Keratinocyte (primary cell): ENCODE data around the gene SLC26A5. TPM values are rescaled to one million over a fixed set of nuclear protein-coding genes. Genes with fewer than 3 reads are reported as not detected.

Source experiments
- DNase-seq: peaks from one replicate; pipeline ENCODE4 v3.0.0-alpha.2; 2011; ENCODE audit warnings: low read depth, missing footprints, low spot score
- FAIRE-seq: peaks from 2 replicates; lab custom pipeline; 2011; peaks lifted over from hg19 to GRCh38; lab: Jason Lieb, UNC
- H2AFZ ChIP-seq: 2 replicates; pipeline ENCODE4 v1.6.0; 2012; ENCODE audit warnings: low read length, control low read depth, inconsistent platforms; ENCODE audit not compliant: control insufficient read depth
- H3K27ac ChIP-seq: 2 replicates; pipeline ENCODE4 v1.5.1; 2011; ENCODE audit warnings: low read length; ENCODE audit not compliant: control insufficient read depth, insufficient read depth
- H3K27me3 ChIP-seq: 3 replicates; pipeline ENCODE4 v1.6.0; 2011; ENCODE audit warnings: low read length; ENCODE audit not compliant: control insufficient read depth, insufficient read depth; ENCODE audit errors: extremely low read depth
- H3K36me3 ChIP-seq, 2 experiments: 2 replicates in 1 of 2; 3 replicates in 1 of 2; pipeline ENCODE4 v1.5.1; 2011; ENCODE audit warnings: low read length in 2 of 2, mild to moderate bottlenecking in 1 of 2; ENCODE audit not compliant: control insufficient read depth in 2 of 2, insufficient read depth in 2 of 2; ENCODE audit errors: extremely low read depth in 1 of 2
- H3K4me1 ChIP-seq: 3 replicates; pipeline ENCODE4 v1.5.1; 2011; ENCODE audit warnings: low read length; ENCODE audit not compliant: control insufficient read depth, insufficient read depth; ENCODE audit errors: extremely low read depth
- H3K4me2 ChIP-seq: 3 replicates; pipeline ENCODE4 v1.6.0; 2011; ENCODE audit warnings: low read depth, low read length; ENCODE audit not compliant: control insufficient read depth, insufficient read depth; ENCODE audit errors: extremely low read depth
- H3K4me3 ChIP-seq, 3 experiments: fragments of 200-600 bp in 1 of 3; sonication (generic) in 1 of 3; 2 replicates in 2 of 3; 3 replicates in 1 of 3; pipeline ENCODE4 v1.5.1; 2011 to 2016; ENCODE audit warnings: low read length in 3 of 3, mild to moderate bottlenecking in 3 of 3, control low read depth in 2 of 3, inconsistent platforms in 1 of 3, low read depth in 1 of 3, mixed read lengths in 1 of 3, mixed run types in 1 of 3, moderate library complexity in 1 of 3; ENCODE audit not compliant: control insufficient read depth in 2 of 3, insufficient read depth in 2 of 3; ENCODE audit errors: extremely low read depth in 1 of 3
- H3K79me2 ChIP-seq: 2 replicates; pipeline ENCODE4 v1.6.0; 2012; ENCODE audit warnings: low read length; ENCODE audit not compliant: control insufficient read depth, insufficient read depth
- H3K9ac ChIP-seq: 3 replicates; pipeline ENCODE4 v1.6.0; 2011; ENCODE audit warnings: low read length; ENCODE audit not compliant: control insufficient read depth, insufficient read depth; ENCODE audit errors: extremely low read depth
- H3K9me1 ChIP-seq: 3 replicates; pipeline ENCODE4 v1.6.0; 2011; ENCODE audit warnings: low read length; ENCODE audit not compliant: control insufficient read depth, insufficient read depth; ENCODE audit errors: extremely low read depth
- H3K9me3 ChIP-seq: 2 replicates; pipeline ENCODE4 v1.5.1; 2012; ENCODE audit warnings: low read depth, low read length; ENCODE audit not compliant: control insufficient read depth
- H4K20me1 ChIP-seq: 3 replicates; pipeline ENCODE4 v1.6.0; 2011; ENCODE audit warnings: low read length; ENCODE audit not compliant: control insufficient read depth, insufficient read depth; ENCODE audit errors: extremely low read depth
- EZH2 ChIP-seq: IDR thresholded peaks from one replicate; pipeline ENCODE4 v1.6.1; 2012; ENCODE audit warnings: inconsistent platforms, mild to moderate bottlenecking, low read length, moderate library complexity
- dilution Hi-C: fragments of 300-500 bp; cut with MboI; formaldehyde crosslinking; loops from one replicate; pipeline ENCODE4 v1.7.0; 2020; ENCODE audit warnings: low sequenced_read_pairs; ENCODE audit not compliant: extremely low pct_ligation_motif_present
- polyA plus RNA-seq, 5 experiments: library from polyadenylated mRNA; depleted of rRNA in 3 of 5; stranded (reverse) in 3 of 5; stranded (forward) in 1 of 5; unstranded in 1 of 5; fragments of >200 nt; gene quantifications; 1 replicate in 1 of 5; 2 replicates in 3 of 5; 3 replicates in 1 of 5; pipeline versions ENCODE4 v1.2.1 to v1.2.3, GENCODE V29; 2011 to 2012; ENCODE audit warnings: missing spikeins in 2 of 5, low read depth in 1 of 5, low replicate concordance in 1 of 5
- TF ChIP-seq, protein P1 (sequence below), 3 experiments: IDR thresholded peaks in 1 of 3; conservative IDR thresholded peaks in 1 of 3; optimal IDR thresholded peaks in 1 of 3; 2 replicates in 2 of 3; 3 replicates in 1 of 3; pipeline versions ENCODE3 to v1.5.1; 2011; ENCODE audit warnings: low read length in 3 of 3, mild to moderate bottlenecking in 3 of 3, moderate library complexity in 2 of 3, control low read depth in 1 of 3, inconsistent platforms in 1 of 3; ENCODE audit not compliant: insufficient read depth in 2 of 3; ENCODE audit errors: extremely low read depth in 1 of 3

The SLC26A5 gene
- polyA plus RNA-seq, 1 donor (not counting 4 experiments of a cell fraction or from before 2014, with no cell fraction given) = not detected

- H3K4me1 ChIP-seq = peaks cover 8% of the 10 kb centered on the region
- peak overlapping the region; percentile 75 to 92 (median 81) for H3K4me3 ChIP-seq
- H3K36me3 ChIP-seq = peaks cover 11 to 16% of the 10 kb centered on the region in 2 experiments
- peaks cover under 1% of the 10 kb centered on the region for H4K20me1 ChIP-seq
- H3K9me3 ChIP-seq = no peaks in the 10 kb centered on the region
- H3K4me2 ChIP-seq = peak overlapping the region; percentile 93
- H3K27me3 ChIP-seq = no peaks in the 10 kb centered on the region
- DNase-seq (no peak), FAIRE-seq (no peak)
- H3K9ac ChIP-seq = peak overlapping the region; percentile 97
- no peaks in the 10 kb centered on the region for H3K9me1 ChIP-seq
- dilution Hi-C loops = no loop called here
- peak overlapping the region; percentile 94 for H3K27ac ChIP-seq
- no peak for TF ChIP-seq EZH2
- TF ChIP-seq, protein P1, sequence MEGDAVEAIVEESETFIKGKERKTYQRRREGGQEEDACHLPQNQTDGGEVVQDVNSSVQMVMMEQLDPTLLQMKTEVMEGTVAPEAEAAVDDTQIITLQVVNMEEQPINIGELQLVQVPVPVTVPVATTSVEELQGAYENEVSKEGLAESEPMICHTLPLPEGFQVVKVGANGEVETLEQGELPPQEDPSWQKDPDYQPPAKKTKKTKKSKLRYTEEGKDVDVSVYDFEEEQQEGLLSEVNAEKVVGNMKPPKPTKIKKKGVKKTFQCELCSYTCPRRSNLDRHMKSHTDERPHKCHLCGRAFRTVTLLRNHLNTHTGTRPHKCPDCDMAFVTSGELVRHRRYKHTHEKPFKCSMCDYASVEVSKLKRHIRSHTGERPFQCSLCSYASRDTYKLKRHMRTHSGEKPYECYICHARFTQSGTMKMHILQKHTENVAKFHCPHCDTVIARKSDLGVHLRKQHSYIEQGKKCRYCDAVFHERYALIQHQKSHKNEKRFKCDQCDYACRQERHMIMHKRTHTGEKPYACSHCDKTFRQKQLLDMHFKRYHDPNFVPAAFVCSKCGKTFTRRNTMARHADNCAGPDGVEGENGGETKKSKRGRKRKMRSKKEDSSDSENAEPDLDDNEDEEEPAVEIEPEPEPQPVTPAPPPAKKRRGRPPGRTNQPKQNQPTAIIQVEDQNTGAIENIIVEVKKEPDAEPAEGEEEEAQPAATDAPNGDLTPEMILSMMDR (optimal IDR thresholded peaks at IDR 0.05 in 1 of 3, IDR thresholded peaks at IDR 0.05 in 1 of 3, conservative IDR thresholded peaks at IDR 0.05 in 1 of 3; ENCODE audit: extremely low read depth in 1 of 3, insufficient read depth in 2 of 3, low read length in 3 of 3) = no peak
- H2AFZ ChIP-seq = peak overlapping the region; percentile 94
- peaks cover 63% of the 10 kb centered on the region for H3K79me2 ChIP-seq
Observed at GRCh38 chr7:103343332-103343731, 102.7 kb downstream of the SLC26A5 start.

- H3K27me3 ChIP-seq = no peaks in the 10 kb centered on the region
- no peak for DNase-seq
- H3K4me2 ChIP-seq = no peak overlapping the region
- dilution Hi-C loops = no loop called here
- no peak overlapping the region for H2AFZ ChIP-seq
- no peaks in the 10 kb centered on the region for H4K20me1 ChIP-seq
- no peak for TF ChIP-seq EZH2
- TF ChIP-seq, protein P1 (optimal IDR thresholded peaks at IDR 0.05 in 1 of 3, IDR thresholded peaks at IDR 0.05 in 1 of 3, conservative IDR thresholded peaks at IDR 0.05 in 1 of 3; ENCODE audit: extremely low read depth in 1 of 3, insufficient read depth in 2 of 3, low read length in 3 of 3) = no peak
- no peak overlapping the region for H3K27ac ChIP-seq
- H3K79me2 ChIP-seq = peaks cover 69% of the 10 kb centered on the region
- no peak for FAIRE-seq
- H3K4me1 ChIP-seq = peaks cover 3% of the 10 kb centered on the region
- no peak overlapping the region for H3K9ac ChIP-seq
- H3K9me3 ChIP-seq = no peaks in the 10 kb centered on the region
- no peaks in the 10 kb centered on the region for H3K9me1 ChIP-seq
- H3K36me3 ChIP-seq = peaks cover 15 to 26% of the 10 kb centered on the region in 2 experiments
- no peak overlapping the region for H3K4me3 ChIP-seq
Observed at GRCh38 chr7:103341466-103341865, 104.5 kb downstream of the SLC26A5 start.
